ENCODE measurements around the gene ZNF804A. TPM values are rescaled to one million over a fixed set of nuclear protein-coding genes. Genes with fewer than 3 reads are reported as not detected.
A peak's percentile ranks its signal among the peaks of the same experiment; 100 is the strongest.

ZNF804A gene
- total and polyA plus RNA-seq, 2 of the 8 experiments (the other 6 are each of a cell fraction or from before 2014, with no cell fraction given): 0.02 TPM; not detected in 1

DNA sequence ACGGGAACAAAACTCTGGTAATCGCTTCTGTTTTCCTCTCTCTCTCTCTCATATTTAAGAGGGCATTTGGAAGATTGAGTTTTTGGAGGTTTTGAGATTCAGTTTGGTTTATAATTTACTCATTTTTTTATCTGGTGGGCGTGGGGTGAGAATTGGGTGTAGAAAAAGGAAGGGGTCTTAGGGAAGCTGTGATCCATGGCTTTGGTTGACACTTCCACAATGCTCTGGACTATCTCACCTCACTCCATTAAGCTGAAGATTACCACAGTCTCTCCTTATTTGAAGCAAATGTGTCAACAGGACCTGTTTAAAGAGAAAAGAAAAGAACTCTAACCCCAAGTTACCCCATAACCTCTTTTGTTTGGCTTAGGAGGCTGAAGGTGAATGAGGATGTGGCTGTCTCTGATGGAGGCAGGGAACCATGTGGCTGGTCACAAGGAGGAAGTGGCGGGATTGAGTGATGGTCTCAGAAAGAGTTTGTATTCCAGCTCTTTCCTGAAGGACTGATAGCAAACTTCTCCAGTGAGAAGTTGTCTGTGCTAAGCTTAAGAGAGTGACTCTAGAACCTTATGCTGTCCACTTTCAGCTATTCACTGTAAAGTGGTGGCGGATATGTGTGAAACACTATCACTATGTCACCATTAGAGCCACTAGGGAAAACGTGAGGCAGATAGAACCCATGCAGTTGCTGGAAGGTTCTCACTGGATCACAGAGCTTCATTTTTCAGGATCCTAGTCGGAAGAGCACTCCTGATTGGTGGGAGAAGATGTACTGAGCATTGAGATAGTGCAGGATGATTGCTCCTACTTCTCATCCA is 934 bp downstream of the ZNF804A start:
- no peak overlapping the region for H2BK5ac ChIP-seq (ENCODE audit: low read depth, low read length)
- H2BK12ac ChIP-seq (ENCODE audit: low read depth, low read length): no peak overlapping the region
- TF ChIP-seq MAFK (IDR thresholded peaks at IDR 0.05; ENCODE audit: low read depth, low read length) (no peak), JUN (IDR thresholded peaks at IDR 0.05; ENCODE audit: low read depth, low read length) (no peak), FOSL1 (IDR thresholded peaks at IDR 0.05; ENCODE audit: insufficient read depth, low read depth, low read length) (no peak), GTF2F1 (IDR thresholded peaks at IDR 0.05; ENCODE audit: borderline replicate concordance, low read depth, low read length) (no peak), POU5F1 (IDR thresholded peaks at IDR 0.05; ENCODE audit: low read depth, low read length) (no peak), TAF1 (IDR thresholded peaks at IDR 0.05; ENCODE audit: low read depth, low read length) (no peak), CEBPB (IDR thresholded peaks at IDR 0.05; ENCODE audit: low read depth, low read length) (no peak), SP1 (IDR thresholded peaks at IDR 0.05; ENCODE audit: low read depth, low read length) (no peak), SUZ12 (IDR thresholded peaks at IDR 0.05; ENCODE audit: low read length) (no peak)
- TF ChIP-seq, protein P1, sequence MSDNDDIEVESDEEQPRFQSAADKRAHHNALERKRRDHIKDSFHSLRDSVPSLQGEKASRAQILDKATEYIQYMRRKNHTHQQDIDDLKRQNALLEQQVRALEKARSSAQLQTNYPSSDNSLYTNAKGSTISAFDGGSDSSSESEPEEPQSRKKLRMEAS (IDR thresholded peaks at IDR 0.05): peak; percentile 66
- TF ChIP-seq, protein P2, sequence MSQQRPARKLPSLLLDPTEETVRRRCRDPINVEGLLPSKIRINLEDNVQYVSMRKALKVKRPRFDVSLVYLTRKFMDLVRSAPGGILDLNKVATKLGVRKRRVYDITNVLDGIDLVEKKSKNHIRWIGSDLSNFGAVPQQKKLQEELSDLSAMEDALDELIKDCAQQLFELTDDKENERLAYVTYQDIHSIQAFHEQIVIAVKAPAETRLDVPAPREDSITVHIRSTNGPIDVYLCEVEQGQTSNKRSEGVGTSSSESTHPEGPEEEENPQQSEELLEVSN (IDR thresholded peaks at IDR 0.05): peak; percentile 88
- no peak overlapping the region; the same call in 1 of the 2 replicates for H4K8ac ChIP-seq (ENCODE audit: extremely low read depth, insufficient read depth, low read length)
- no peak overlapping the region for H4K5ac ChIP-seq (ENCODE audit: insufficient read length, low read depth, low read length)
- DNase-seq (ENCODE audit: low read depth in 1 of 2, low spot score in 2 of 2) (no peak), FAIRE-seq (no peak)
- H3K4me1 ChIP-seq (replicated peaks in 1 of 4; ENCODE audit: control insufficient read depth in 3 of 4, insufficient read depth in 4 of 4, low read length in 3 of 4): peaks cover 0 to 3% (median 1%) of the 10 kb centered on the region in 4 experiments; a peak in 3 of 7 replicates
- no peak overlapping the region for H2BK20ac ChIP-seq (ENCODE audit: low read length)
- H4K20me1 ChIP-seq (replicated peaks in 1 of 2; ENCODE audit: control insufficient read depth in 1 of 2, insufficient read depth in 2 of 2, low read length in 2 of 2): no peaks in the 10 kb centered on the region
- H3K56ac ChIP-seq (replicated peaks; ENCODE audit: insufficient read length, low read depth, low read length): no peak overlapping the region
- no peaks in the 10 kb centered on the region for H3K36me3 ChIP-seq (ENCODE audit: control insufficient read depth in 2 of 4, insufficient read depth in 4 of 4, low read length in 3 of 4)
- H3K79me2 ChIP-seq (ENCODE audit: control insufficient read depth in 1 of 2, insufficient read depth in 2 of 2, low read length in 2 of 2): no peaks in the 10 kb centered on the region
- no peaks in the 10 kb centered on the region for H3K79me1 ChIP-seq (ENCODE audit: low read depth, low read length)
- no peak overlapping the region for H2BK120ac ChIP-seq (replicated peaks; ENCODE audit: low read depth, low read length)
- WGBS, 2 experiments (ENCODE audit: extremely low coverage in 1 of 2, insufficient coverage in 1 of 2, insufficient read length in 1 of 2, insufficient replicate concordance in 2 of 2, low coverage in 1 of 2, low lambda C conversion rate in 2 of 2, missing lambda C conversion rate in 1 of 2): 51% methylated on average over 7 of the region's 7 CpGs; no CpG with 5 or more reads in 1 of the 2 experiments
- H3K4me2 ChIP-seq (ENCODE audit: insufficient read depth in 1 of 2, low read depth in 2 of 2, low read length in 2 of 2): peak overlapping the region; percentile 71 to 92
- no peak overlapping the region for H4K91ac ChIP-seq (replicated peaks; ENCODE audit: insufficient read length, low read length)
- no peak overlapping the region for H3K27ac ChIP-seq (ENCODE audit: low read depth, low read length)
- POLR2A ChIA-PET (ENCODE audit: partially characterized antibody): no interaction called here
- H3K18ac ChIP-seq (ENCODE audit: extremely low read depth, low read length): no peak overlapping the region
- no peak overlapping the region for H3K23ac ChIP-seq (ENCODE audit: insufficient read length)
- no peak overlapping the region for H3K14ac ChIP-seq (ENCODE audit: insufficient read length)
- no peak overlapping the region for H3K4ac ChIP-seq (replicated peaks; ENCODE audit: insufficient read length, low read depth, low read length)
- H3K9ac ChIP-seq (replicated peaks in 1 of 4; ENCODE audit: extremely low read depth in 1 of 4, low read depth in 3 of 4, low read length in 3 of 4): no peak overlapping the region
- H2AFZ ChIP-seq (ENCODE audit: low read length): peak overlapping the region; percentile 79; the same call in 1 of the 2 replicates
- 0 out of 2 replicates have a peak overlapping the region, but pooled peaks have one; percentile 13 for H2BK15ac ChIP-seq (ENCODE audit: low read length)
- H3K9me3 ChIP-seq (ENCODE audit: insufficient read depth in 2 of 2, low read depth in 1 of 2, low read length in 1 of 2): no peaks in the 10 kb centered on the region
- CTCF ChIA-PET (ENCODE audit: partially characterized antibody): interaction anchor here (1.7 kb wide), 1 partner anchor 12 kb away, joined by 11 read pairs; no protein-coding TSS in a partner anchor
- H2AK5ac ChIP-seq (ENCODE audit: low read depth, low read length): no peak overlapping the region
- H3K27me3 ChIP-seq (replicated peaks in 1 of 4; ENCODE audit: control insufficient read depth in 3 of 4, extremely low read depth in 1 of 4, insufficient read depth in 3 of 4, low read length in 3 of 4): peaks cover 10 to 26% (median 18%) of the 10 kb centered on the region in 4 experiments
- H3K23me2 ChIP-seq (ENCODE audit: low read depth, low read length): peaks cover 16% of the 10 kb centered on the region
- peak overlapping the region; percentile 42 to 73 (median 54) for H3K4me3 ChIP-seq (ENCODE audit: extremely low read depth in 1 of 4, insufficient read depth in 2 of 4, low read depth in 3 of 4, low read length in 4 of 4)

All from H1 (cell line).